HUES48 (cell line): ENCODE measurements around the gene ARAP3.

Source experiments
- H3K27ac ChIP-seq: one replicate; pipeline ENCODE4 v1.7.0; 2013; ENCODE audit warnings: low read depth, low read length, inconsistent platforms
- H3K27me3 ChIP-seq: 2 replicates; pipeline ENCODE4 v1.6.1; 2013; ENCODE audit warnings: mild to moderate bottlenecking, low read length; ENCODE audit not compliant: control insufficient read depth, insufficient read depth
- H3K36me3 ChIP-seq: 2 replicates; pipeline ENCODE4 v1.6.1; 2013; ENCODE audit warnings: low read length; ENCODE audit not compliant: control insufficient read depth, insufficient read depth
- H3K4me1 ChIP-seq: 2 replicates; pipeline ENCODE4 v1.6.1; 2013; ENCODE audit warnings: mild to moderate bottlenecking, low read length; ENCODE audit not compliant: control insufficient read depth, insufficient read depth
- H3K4me3 ChIP-seq: 2 replicates; pipeline ENCODE4 v1.5.1; 2013; ENCODE audit warnings: mild to moderate bottlenecking, low read depth, low read length
- H3K9ac ChIP-seq: 2 replicates; pipeline ENCODE4 v1.6.1; 2013; ENCODE audit warnings: mild to moderate bottlenecking, low read depth, low read length, moderate library complexity
- H3K9me3 ChIP-seq: 2 replicates; pipeline ENCODE4 v1.6.1; 2013; ENCODE audit warnings: low read length; ENCODE audit not compliant: control insufficient read depth, insufficient read depth

Gene ARAP3

GRCh38 chr5:141701360-141702119, 19.5 kb upstream of the ARAP3 start:
- H3K4me3 ChIP-seq, result peak overlapping the region; percentile 75
- H3K27me3 ChIP-seq, result peaks cover 58% of the 10 kb centered on the region
- H3K27ac ChIP-seq, result no peak overlapping the region
- H3K9me3 ChIP-seq, result no peaks in the 10 kb centered on the region
- no peaks in the 10 kb centered on the region for H3K36me3 ChIP-seq
- no peak overlapping the region for H3K9ac ChIP-seq
- peaks cover 16% of the 10 kb centered on the region for H3K4me1 ChIP-seq

- Histone ChIP-seq H3K9ac (no peak overlapping the region), H3K4me3 (no peak overlapping the region), H3K9me3 (no peaks in the 10 kb centered on the region), H3K27ac (no peak overlapping the region), H3K27me3 (peaks cover 25% of the 10 kb centered on the region), H3K4me1 (peaks cover 12% of the 10 kb centered on the region), H3K36me3 (no peaks in the 10 kb centered on the region)
Observed at GRCh38 chr5:141697586-141697985, 15.6 kb upstream of the ARAP3 start.

- peaks cover 11% of the 10 kb centered on the region; the same call in 1 of the 2 replicates for H3K4me1 ChIP-seq
Observed at GRCh38 chr5:141696431-141696830, 14.4 kb upstream of the ARAP3 start.

GRCh38 chr5:141695627-141696215, 13.7 kb upstream of the ARAP3 start:
- peaks cover 11% of the 10 kb centered on the region; the same call in 1 of the 2 replicates for H3K4me1 ChIP-seq
- H3K9ac ChIP-seq, result no peak overlapping the region
- no peaks in the 10 kb centered on the region for H3K36me3 ChIP-seq
- no peak overlapping the region for H3K27ac ChIP-seq
- H3K9me3 ChIP-seq, result no peaks in the 10 kb centered on the region
- peaks cover 12% of the 10 kb centered on the region; the same call in 1 of the 2 replicates for H3K27me3 ChIP-seq
- H3K4me3 ChIP-seq, result no peak overlapping the region

More at GRCh38 chr5:141696431-141696830, 14.4 kb upstream of the ARAP3 start:
- no peaks in the 10 kb centered on the region for H3K9me3 ChIP-seq
- no peaks in the 10 kb centered on the region for H3K36me3 ChIP-seq
- H3K27me3 ChIP-seq, result peaks cover 18% of the 10 kb centered on the region
- no peak overlapping the region for H3K9ac ChIP-seq
- H3K27ac ChIP-seq, result no peak overlapping the region
- H3K4me3 ChIP-seq, result no peak overlapping the region

GRCh38 chr5:141694479-141694878, 12.4 kb upstream of the ARAP3 start:
- peaks cover 6% of the 10 kb centered on the region; the same call in 1 of the 2 replicates for H3K27me3 ChIP-seq

GRCh38 chr5:141692919-141693725, 11.1 kb upstream of the ARAP3 start:
- no peak overlapping the region for H3K27ac ChIP-seq
- H3K4me3 ChIP-seq, result no peak overlapping the region
- H3K9ac ChIP-seq, result no peak overlapping the region
- H3K36me3 ChIP-seq, result no peaks in the 10 kb centered on the region
- H3K9me3 ChIP-seq, result no peaks in the 10 kb centered on the region
- H3K4me1 ChIP-seq, result peaks cover 11% of the 10 kb centered on the region; the same call in 1 of the 2 replicates
- H3K27me3 ChIP-seq, result peaks cover 6% of the 10 kb centered on the region; the same call in 1 of the 2 replicates

More at GRCh38 chr5:141694479-141694878, 12.4 kb upstream of the ARAP3 start:
- H3K27ac ChIP-seq, result no peak overlapping the region
- H3K9ac ChIP-seq, result no peak overlapping the region
- peaks cover 11% of the 10 kb centered on the region; the same call in 1 of the 2 replicates for H3K4me1 ChIP-seq
- no peaks in the 10 kb centered on the region for H3K9me3 ChIP-seq
- H3K4me3 ChIP-seq, result no peak overlapping the region
- H3K36me3 ChIP-seq, result no peaks in the 10 kb centered on the region

- Histone ChIP-seq H3K9ac (no peak overlapping the region), H3K9me3 (no peaks in the 10 kb centered on the region), H3K36me3 (no peaks in the 10 kb centered on the region), H3K4me3 (peak overlapping the region; percentile 56), H3K27ac (no peak overlapping the region), H3K4me1 (peaks cover 11% of the 10 kb centered on the region; the same call in 1 of the 2 replicates), H3K27me3 (peaks cover 6% of the 10 kb centered on the region; the same call in 1 of the 2 replicates)
Observed at GRCh38 chr5:141692533-141692888, 10.5 kb upstream of the ARAP3 start.

- Histone ChIP-seq H3K9me3 (no peaks in the 10 kb centered on the region), H3K4me1 (peaks cover 13% of the 10 kb centered on the region; the same call in 1 of the 2 replicates), H3K36me3 (no peaks in the 10 kb centered on the region), H3K9ac (no peak overlapping the region), H3K27ac (no peak overlapping the region), H3K27me3 (peaks cover 6% of the 10 kb centered on the region; the same call in 1 of the 2 replicates), H3K4me3 (peak overlapping the region; percentile 56)
Observed at GRCh38 chr5:141691867-141692532, 10.0 kb upstream of the ARAP3 start.

- H3K4me1 ChIP-seq, result peaks cover 12% of the 10 kb centered on the region; the same call in 1 of the 2 replicates
- peaks cover 6% of the 10 kb centered on the region; the same call in 1 of the 2 replicates for H3K27me3 ChIP-seq
- no peak overlapping the region for H3K9ac ChIP-seq
- no peak overlapping the region for H3K27ac ChIP-seq
- no peaks in the 10 kb centered on the region for H3K9me3 ChIP-seq
- no peak overlapping the region for H3K4me3 ChIP-seq
- H3K36me3 ChIP-seq, result no peaks in the 10 kb centered on the region
Observed at GRCh38 chr5:141691286-141691866, 9.3 kb upstream of the ARAP3 start.
